ENCODE results near the gene TSPAN3. TPM values are rescaled to one million over a fixed set of nuclear protein-coding genes. Genes with fewer than 3 reads are reported as not detected.

TSPAN3 gene
- total RNA-seq, 2 experiments from 2014 or later: 25.6 to 27.0 TPM

GRCh38 chr15:77081971-77082370 lies 11.1 kb upstream of the TSPAN3 start:
- Mint-ChIP-seq H3K4me3 (no peak overlapping the region), H3K36me3 (ENCODE audit: low read depth) (no peaks in the 10 kb centered on the region), H3K27ac (no peak overlapping the region), H3K4me1 (ENCODE audit: low read depth) (peaks cover 16% of the 10 kb centered on the region), H3K27me3 (no peaks in the 10 kb centered on the region), H3K9me3 (no peaks in the 10 kb centered on the region)
- DNase-seq (no peak), ATAC-seq (no peak)
- intact Hi-C loops (cut with micrococcal nuclease): no loop called here
- POLR2A ChIA-PET: interaction anchor here (0.8 to 1.7 kb wide), 3 partner anchors 10 to 38 kb away, joined by 3 read pairs; no protein-coding TSS in a partner anchor
- CTCF ChIA-PET: interaction anchor here (0.8 to 1.3 kb wide), 3 partner anchors 58 to 461 kb away, joined by 3 to 6 read pairs (median 4); no protein-coding TSS in a partner anchor
- TF ChIP-seq, protein P1, sequence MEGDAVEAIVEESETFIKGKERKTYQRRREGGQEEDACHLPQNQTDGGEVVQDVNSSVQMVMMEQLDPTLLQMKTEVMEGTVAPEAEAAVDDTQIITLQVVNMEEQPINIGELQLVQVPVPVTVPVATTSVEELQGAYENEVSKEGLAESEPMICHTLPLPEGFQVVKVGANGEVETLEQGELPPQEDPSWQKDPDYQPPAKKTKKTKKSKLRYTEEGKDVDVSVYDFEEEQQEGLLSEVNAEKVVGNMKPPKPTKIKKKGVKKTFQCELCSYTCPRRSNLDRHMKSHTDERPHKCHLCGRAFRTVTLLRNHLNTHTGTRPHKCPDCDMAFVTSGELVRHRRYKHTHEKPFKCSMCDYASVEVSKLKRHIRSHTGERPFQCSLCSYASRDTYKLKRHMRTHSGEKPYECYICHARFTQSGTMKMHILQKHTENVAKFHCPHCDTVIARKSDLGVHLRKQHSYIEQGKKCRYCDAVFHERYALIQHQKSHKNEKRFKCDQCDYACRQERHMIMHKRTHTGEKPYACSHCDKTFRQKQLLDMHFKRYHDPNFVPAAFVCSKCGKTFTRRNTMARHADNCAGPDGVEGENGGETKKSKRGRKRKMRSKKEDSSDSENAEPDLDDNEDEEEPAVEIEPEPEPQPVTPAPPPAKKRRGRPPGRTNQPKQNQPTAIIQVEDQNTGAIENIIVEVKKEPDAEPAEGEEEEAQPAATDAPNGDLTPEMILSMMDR (IDR thresholded peaks at IDR 0.05): no peak

- Mint-ChIP-seq H3K36me3 (ENCODE audit: low read depth) (no peaks in the 10 kb centered on the region), H3K4me1 (ENCODE audit: low read depth) (peaks cover 5% of the 10 kb centered on the region), H3K9me3 (no peaks in the 10 kb centered on the region), H3K27ac (no peak overlapping the region), H3K27me3 (no peaks in the 10 kb centered on the region), H3K4me3 (no peak overlapping the region)
- TF ChIP-seq, protein P1 (IDR thresholded peaks at IDR 0.05): no peak
- intact Hi-C loops (cut with micrococcal nuclease): no loop called here
- CTCF ChIA-PET: interaction anchor here (1.5 kb wide), 1 partner anchor 17 kb away, joined by 3 read pairs; no protein-coding TSS in a partner anchor
- ATAC-seq: no peak
- POLR2A ChIA-PET: no interaction called here
- DNase-seq: no peak
Measured at GRCh38 chr15:77076323-77076915, 5.5 kb upstream of the TSPAN3 start.

DNA sequence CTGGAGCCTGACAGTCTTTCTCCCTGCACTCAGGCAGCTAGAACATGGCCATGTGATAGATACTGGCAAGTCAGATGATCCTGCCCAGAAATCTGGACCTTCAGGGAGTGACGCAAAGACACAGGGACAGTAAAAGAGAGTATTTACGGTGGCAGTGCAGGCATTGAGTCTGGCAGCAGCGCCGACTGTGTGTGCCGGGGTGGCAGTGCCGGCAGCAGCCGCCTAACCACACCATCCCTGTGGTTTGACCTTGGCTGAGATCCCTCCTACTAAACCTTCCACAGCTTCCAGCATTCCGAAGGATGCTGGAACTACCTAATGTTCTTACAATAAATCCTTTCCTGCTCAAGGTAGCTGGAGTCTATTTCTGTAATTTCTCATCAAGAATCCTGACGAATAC lies 4.6 kb upstream of the TSPAN3 start:
- intact Hi-C loops (cut with micrococcal nuclease): no loop called here
- Mint-ChIP-seq H3K4me1 (ENCODE audit: low read depth) (peaks cover 9% of the 10 kb centered on the region), H3K4me3 (no peak overlapping the region), H3K9me3 (no peaks in the 10 kb centered on the region), H3K27ac (no peak overlapping the region), H3K36me3 (ENCODE audit: low read depth) (no peaks in the 10 kb centered on the region), H3K27me3 (no peaks in the 10 kb centered on the region)
- ChIA-PET CTCF (no interaction called here), POLR2A (no interaction called here)
- DNase-seq: no peak
- TF ChIP-seq, protein P1 (IDR thresholded peaks at IDR 0.05): no peak
- ATAC-seq: no peak

GRCh38 chr15:77074350-77074749 lies 3.4 kb upstream of the TSPAN3 start:
- no peaks in the 10 kb centered on the region for H3K27me3 Mint-ChIP-seq
- H3K27ac Mint-ChIP-seq: no peak overlapping the region
- ATAC-seq (no peak), DNase-seq (no peak)
- ChIA-PET POLR2A (no interaction called here), CTCF (interaction anchor here (1.5 kb wide), 1 partner anchor 101 kb away, joined by 5 read pairs; no protein-coding TSS in a partner anchor)
- intact Hi-C loops (cut with micrococcal nuclease): no loop called here
- H3K36me3 Mint-ChIP-seq (ENCODE audit: low read depth): peaks cover 6% of the 10 kb centered on the region
- peaks cover 16% of the 10 kb centered on the region for H3K4me1 Mint-ChIP-seq (ENCODE audit: low read depth)
- no peak overlapping the region for H3K4me3 Mint-ChIP-seq
- H3K9me3 Mint-ChIP-seq: no peaks in the 10 kb centered on the region
- TF ChIP-seq, protein P1 (IDR thresholded peaks at IDR 0.05): no peak
